Ishikawa (cell line): ENCODE measurements around the gene SMARCB1.

ENCODE experiments used
- CREB1 ChIP-seq: IDR thresholded peaks from 2 replicates; pipeline ENCODE4 v1.6.1; 2012; ENCODE audit warnings: low read depth
- EGR1 ChIP-seq: IDR thresholded peaks from 2 replicates; pipeline ENCODE4 v1.6.1; 2012
- REST ChIP-seq: IDR thresholded peaks from 2 replicates; pipeline ENCODE4 v1.6.1; 2012; ENCODE audit warnings: low read depth, mild to moderate bottlenecking
- TEAD4 ChIP-seq: IDR thresholded peaks from 2 replicates; pipeline ENCODE4 v1.6.1; 2012
- TF ChIP-seq, protein P1 (sequence below): IDR thresholded peaks from 2 replicates; pipeline ENCODE4 v1.6.1; 2012

DNA sequence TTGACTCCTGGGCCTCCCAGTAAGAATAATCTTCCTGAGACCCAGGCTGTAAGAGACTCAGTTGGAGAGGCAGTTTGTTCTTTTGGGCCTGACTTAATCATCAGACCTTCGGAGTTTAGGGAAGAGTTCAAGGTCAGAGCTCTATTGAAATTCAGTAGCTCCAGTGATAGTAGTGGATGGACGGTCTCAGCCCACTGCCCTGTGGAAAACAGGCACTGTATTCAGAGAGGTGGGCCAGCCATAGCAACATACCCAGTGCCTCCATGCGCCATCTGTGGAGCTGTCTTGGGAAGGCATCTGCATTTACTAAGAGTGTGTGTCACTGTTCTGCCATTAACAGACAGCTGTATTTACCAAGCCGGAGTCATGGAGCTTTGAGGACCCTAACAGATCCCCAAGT, 2.9 kb downstream of the SMARCB1 start:
- no peak for TF ChIP-seq REST
- TF ChIP-seq, protein P1, sequence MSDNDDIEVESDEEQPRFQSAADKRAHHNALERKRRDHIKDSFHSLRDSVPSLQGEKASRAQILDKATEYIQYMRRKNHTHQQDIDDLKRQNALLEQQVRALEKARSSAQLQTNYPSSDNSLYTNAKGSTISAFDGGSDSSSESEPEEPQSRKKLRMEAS: no peak
- TF ChIP-seq TEAD4: no peak
- no peak for TF ChIP-seq EGR1
- no peak for TF ChIP-seq CREB1
